ENCODE results near the gene BRD3OS.
"Not testable (repeated sequence)": the region's sequence is repeated elsewhere in the genome, so short reads cannot be mapped to it uniquely, and the experiment has no call there.

BRD3OS gene

DNA sequence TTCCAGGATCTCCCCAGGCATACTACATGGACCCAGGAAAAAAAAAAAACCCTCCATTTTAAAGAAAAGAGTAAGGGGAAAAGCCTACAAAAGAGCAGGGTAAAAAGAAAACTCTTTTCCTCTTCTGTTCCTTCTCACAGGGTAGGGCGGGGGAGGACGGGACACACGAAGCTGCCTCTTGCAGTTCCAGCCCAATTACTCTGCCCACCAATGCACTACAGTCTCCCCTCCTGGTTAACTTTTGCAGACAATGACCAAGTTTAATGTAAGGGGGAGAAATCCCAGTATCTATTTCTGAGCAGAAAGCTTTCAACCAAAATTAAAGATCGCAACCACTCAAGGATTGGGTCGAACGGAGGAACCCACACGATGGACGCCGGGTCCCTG is 41.2 kb downstream of the BRD3OS start:
- no peak for DNase-seq

- peak; percentile 26 to 39 for DNase-seq
These were observed 41.9 kb downstream of the BRD3OS start for GRCh38 chr9:134066913-134067851.

- peak; percentile 79 to 80 for DNase-seq
These were observed 42.8 kb downstream of the BRD3OS start, which contains the start of gene BRD3 for GRCh38 chr9:134067904-134068743. TSS of gene BRD3 (minus strand) at chr9:134068026. CDS start at chr9:134053477, 14,549 bp downstream.

- DNase-seq: no peak
These were observed 43.6 kb downstream of the BRD3OS start for GRCh38 chr9:134068744-134069479.

DNA sequence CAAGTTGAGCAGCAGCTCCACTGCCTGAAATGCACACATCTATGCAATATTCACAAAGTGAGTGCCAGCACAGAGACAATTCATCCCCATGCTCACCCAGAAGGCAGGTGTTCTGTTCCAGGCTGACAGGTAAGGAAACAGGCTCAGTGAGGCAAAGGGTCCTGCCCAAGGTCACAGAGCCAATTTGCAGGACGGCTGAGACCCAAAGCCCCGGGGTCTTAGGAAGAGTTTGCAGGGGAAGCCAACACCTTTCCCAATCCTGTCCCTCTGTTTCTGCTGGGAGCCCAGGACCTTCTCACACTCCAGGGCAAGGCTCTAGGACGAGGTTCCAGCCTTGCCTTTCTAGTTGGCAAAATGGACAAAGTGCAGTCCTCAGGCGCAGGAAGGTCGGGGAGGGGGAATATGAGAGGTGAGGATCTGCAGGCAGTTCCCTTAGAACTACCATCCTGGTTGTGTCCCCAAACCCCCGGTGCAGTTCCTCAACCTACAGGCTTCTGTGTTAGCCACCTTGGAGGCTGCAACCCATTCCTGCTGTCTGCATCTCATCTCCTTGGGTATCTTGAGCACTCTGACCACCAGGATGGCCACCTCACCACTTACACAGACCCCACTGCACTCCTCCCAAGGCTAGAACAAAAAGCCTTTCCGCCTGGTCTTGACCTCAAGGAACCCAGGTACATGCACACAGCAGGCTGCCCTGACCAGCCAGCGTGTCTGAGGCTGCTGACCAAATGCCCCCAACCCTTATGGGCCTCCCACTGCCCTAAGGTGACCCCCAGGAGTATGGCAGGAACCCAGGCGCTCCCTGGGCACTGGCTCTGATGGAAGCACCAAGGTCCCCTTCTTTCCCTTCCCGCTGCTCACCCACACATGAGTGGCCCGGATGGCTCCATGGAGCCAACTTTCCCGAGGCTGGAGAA is 44.5 kb downstream of the BRD3OS start:
- DNase-seq: no peak

DNA sequence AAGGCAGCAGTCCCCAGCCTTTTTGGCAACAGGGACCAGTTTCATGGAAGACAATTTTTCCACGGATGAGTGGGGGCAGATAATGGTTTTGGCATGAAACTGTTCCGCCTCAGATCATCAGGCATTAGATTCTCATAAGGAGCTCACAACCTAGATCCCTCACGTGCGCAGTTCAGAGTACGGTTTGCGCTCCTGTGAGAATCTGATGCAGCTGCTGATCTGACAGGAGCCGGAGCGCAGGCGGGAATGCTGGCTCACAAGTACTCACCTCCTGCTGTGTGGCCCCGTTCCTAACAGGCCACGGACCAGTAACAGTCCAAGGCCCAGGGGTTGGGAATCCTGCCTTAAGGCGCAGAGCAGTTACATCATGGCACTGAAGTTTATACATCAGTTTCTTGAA is 45.9 kb downstream of the BRD3OS start:
- no peak for DNase-seq

- DNase-seq: not testable (repeated sequence)
These were observed 47.4 kb downstream of the BRD3OS start for GRCh38 chr9:134072683-134073082.

DNA sequence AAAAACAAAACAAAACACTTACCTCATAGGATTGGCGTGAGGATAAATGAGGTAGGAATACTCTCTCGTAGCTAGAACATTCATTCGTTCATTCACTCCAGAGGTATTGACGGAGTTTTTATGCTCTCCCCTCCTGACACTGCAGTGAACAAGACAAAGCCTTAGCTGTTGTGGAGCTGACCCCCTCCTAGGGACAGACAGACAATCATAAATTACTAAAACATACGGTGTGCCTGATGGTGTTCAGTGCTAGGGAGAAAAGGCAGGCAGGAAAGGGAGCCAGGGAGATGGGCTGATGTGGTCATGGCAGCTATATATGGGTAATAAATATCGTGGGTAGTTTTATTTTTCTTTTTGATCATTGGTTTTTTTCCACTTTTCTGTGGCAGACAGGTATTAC is 48.2 kb downstream of the BRD3OS start:
- DNase-seq: no peak

DNA sequence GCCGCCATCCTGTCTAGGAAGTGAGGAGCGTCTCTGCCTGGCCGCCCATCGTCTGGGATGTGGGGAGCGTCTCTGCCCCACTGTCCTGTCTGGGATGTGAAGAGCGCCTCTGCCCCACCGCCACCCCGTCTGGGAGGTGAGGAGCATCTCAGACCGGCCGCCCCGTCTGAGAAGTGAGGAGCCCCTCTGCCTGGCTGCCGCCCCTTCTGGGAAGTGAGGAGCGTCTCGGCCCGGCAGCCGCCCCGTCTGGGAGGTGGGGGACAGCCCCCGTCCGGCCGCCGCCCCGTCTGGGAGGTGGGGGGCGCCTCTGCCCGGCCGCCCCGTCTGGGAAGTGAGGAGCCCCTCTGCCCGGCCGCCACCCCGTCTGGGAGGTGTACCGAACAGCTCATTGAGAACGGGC is 50.4 kb downstream of the BRD3OS start:
- not testable (repeated sequence) for DNase-seq

DNA sequence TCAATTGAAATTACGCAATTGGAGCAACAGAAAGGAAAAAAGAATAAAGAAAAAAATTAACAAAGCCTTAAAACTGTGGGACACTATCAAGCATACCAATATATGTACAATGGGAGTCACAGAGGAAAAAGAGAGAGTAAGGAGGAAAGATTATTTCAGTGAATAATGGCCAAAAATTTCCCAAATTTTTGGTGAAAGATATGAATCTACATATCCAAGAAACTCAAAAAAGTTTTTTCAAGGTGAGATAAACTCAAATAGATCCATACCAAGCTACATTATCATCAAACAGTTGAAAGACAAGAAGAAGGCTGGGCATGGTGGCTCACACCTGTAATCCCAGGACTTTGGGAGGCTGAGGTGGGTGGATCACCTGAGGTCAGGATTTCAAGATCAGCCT is 51.4 kb downstream of the BRD3OS start:
- DNase-seq: no peak

Data from stimulated activated CD4-positive, alpha-beta T cell treated with anti-CD3 and anti-CD28 coated beads, Interleukin-4, amount 100 ng/mL, for 4 hours (primary cell).